Measurements from ENCODE around the gene LCN15.
A peak's percentile ranks its signal among the peaks of the same experiment; 100 is the strongest.
"Not testable (repeated sequence)": the region's sequence is repeated elsewhere in the genome, so short reads cannot be mapped to it uniquely, and the experiment has no call there.

The LCN15 gene

DNA sequence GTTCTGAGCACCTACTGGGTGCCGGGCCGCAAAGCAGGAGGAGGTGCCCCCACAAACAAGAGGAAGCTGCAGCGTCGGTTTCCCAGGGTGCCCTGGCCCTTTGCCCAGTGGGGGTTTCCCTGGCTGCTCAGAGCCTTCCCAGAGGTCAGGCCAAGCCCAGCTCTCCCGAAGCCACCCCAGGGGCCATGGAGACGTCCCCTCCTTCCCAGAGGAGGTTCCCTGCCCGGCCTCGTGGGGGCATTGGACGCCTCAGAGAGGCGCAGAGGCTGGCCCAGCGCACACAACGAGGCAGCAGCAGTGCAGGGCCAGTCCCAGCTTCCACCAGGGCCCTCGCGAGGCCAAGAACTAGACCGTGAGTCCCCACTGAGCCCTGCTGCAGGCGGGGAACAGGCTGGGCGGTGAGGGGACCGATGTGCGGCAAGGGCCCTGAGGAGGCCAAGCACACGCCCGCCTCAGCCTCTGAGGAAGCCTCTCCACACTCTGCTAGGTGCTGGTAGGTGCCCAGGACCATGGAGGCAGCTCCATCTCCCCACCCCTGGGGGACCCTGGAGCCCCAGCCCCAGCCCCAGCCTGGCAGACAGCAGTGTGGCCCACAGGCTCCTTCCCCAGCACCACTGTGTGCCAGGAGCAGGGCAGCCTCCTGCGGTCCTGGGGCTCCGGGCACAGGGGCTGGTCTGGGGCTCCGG lies 45.0 kb downstream of the LCN15 start:
- DNase-seq, result no peak

DNA sequence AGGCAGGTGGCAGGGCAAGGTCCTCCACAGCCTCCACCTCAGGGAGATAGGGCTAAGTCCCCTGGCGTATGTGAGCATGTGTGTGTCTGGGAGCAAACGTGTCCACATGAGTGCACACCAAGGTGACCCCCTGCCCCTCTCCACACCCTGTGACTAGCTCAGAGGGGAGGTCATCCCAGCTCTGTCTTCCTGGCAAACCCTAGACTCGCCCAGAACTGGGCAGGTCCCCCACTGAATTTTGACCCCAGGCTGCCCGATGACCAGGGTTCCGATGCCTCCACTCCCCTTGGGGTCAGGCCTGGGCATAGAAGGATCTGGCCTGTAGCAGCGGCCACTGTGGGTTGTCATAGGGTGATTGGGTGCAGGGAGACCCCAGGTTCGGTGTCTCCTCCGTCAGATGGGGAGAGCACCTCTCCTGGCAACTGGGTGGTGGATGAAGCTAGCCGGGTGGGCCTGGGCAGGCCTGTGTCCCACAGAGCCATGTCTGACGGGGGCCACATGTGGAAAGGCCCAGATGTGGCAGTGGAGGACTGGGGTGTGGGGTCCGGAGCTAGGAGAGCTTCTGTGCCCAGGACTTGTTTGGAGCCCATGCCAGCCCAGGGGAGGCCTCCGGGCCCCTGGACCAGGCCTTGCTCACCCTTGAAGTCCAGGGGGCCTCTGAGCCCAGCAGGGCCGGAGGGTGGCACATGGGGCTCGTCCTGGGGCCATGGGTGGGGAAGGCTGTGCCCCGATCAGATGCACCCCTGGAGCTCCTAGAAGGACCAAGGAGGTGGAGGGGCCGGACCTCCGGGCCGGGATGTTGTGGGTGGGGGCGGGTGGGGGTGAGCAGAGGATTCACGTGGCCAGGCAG lies 45.7 kb downstream of the LCN15 start:
- DNase-seq, result no peak

DNA sequence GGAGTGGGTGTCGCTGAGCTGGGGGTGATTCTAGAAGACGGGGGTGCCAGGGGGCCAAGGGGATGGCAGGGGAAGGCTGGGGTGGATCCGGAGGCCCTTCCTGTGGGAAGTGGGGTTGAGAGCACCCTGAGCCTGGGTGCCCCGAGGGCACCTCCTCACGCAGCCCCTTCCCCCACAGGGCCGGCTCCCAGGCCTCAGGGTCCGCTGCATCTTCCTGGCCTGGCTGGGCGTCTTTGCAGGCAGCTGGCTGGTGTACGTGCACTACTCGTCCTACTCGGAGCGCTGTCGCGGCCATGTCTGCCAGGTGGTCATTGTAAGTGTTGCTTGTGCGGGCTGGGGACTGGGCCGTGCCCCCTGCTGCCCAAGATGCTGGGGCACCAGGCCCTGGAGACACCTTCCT lies 46.9 kb downstream of the LCN15 start:
- no peak for DNase-seq

DNA sequence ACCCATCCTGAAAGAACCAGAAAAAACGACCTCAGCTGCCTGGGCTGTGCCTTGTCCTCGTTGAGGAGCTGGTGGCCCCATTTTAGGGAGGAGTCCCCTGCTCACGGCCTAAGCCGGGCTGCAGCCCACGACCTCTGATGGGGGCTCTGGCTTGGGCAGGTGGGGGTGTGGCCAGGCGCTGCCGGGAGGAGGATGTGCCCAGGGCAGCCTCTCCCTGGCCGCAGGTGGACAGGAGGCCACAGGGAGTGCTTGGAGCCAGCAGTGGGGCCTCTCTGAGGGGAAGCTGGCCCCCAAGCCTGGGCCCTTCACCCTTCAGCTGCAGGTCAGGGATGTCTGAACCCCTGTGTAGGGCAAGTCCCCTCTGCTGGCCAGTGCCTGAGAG lies 49.4 kb downstream of the LCN15 start:
- no peak for DNase-seq

DNA sequence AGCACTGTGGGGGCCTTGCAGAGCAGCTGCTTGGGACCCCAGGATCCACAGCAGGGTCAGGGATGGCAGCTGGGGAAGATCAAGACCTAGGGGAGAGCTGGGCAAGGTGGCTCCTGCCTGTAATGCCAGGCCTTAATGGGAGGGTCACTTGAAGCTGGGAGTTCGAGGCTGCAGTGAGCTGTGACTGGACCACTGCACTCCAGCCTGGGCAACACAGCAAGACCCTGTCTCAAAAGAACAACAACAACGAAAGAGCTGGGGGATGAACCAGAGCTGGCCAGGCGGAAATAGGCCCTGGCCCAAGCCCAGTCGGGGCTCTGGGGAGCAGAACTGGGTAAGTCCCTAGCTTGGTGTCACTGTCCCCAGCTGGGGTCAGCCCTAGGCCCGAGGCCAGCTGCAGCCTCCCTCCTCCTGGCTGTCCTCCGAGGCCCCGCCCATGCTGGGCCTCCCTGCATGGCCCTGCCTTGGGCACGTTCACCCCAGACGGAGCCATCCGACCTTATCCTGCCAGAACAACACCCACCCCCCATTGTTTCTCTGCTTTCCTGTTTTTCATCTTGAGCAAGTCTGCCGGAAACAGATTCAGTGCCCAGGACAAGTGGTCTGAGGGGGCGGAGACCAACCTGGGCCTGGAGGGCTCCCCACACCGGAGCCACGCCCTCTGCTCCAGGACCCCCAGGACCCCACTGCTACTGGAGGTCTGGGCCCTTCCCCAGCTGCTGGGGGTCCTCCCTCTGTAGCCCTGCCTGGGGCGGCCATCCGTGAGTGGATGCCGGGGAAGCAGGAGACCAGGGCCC lies 50.0 kb downstream of the LCN15 start:
- no peak for DNase-seq

DNA sequence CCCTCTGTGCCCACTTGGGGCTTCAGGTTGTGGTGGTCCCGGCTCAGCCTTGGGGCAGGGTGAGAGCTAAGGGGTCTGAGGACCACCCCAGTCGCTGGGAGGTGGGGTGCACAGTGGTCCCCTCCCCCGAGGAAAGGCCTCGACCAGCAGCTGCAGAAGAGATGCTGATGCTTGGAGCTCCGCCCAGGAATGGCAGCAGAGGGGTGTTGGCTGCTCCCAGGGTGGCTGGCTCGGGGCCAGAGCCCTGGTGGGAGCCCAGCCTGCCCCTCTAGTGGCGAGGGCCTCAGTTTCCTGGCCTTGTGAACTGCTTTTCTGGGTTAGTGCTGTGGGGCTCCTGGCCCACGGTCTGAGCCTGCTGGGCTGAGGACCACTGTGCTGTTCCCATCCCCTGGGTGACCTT lies 50.8 kb downstream of the LCN15 start:
- no peak for DNase-seq

DNA sequence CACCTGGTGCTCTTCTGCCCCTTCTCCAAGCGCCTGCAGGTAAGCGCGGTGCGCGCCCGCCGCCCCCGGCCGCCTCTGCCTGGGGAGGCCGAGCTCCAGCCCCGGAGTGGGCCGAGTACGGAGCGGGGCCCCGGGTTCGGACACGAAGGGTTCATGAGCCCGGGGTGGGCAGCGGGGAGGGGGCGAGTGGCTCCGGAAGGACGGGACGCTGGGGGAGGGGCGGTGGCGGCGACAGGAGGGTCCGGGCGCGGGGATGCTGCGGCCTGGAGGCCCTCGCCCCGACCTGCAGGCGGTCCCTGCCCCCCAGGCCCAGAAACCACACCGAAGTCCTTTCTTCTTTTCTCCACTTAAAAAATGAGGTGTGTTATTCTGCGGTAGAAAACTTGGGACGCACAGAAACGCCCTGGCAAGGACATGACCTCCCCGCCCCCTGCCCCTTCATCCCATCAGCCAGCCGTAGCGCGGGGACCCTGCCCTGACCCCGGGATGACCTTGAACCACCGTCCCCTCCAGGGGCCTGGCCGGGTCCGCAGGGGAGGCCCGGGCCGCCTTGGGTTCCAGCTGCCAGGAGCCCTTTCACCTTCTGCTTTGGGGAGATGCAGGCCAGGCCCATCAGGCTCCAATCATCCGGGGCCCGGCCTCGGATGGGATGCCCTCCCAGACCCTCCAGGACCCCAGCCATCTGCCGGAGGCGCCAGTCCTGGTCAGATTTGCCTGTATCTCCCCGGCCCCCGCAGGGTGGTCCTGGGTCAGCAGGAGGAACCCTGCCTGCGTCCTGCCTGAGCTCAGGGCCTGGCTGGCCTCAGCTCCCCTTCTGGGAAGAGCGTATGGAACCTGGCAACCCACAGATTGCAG lies 51.4 kb downstream of the LCN15 start:
- no peak for DNase-seq

DNA sequence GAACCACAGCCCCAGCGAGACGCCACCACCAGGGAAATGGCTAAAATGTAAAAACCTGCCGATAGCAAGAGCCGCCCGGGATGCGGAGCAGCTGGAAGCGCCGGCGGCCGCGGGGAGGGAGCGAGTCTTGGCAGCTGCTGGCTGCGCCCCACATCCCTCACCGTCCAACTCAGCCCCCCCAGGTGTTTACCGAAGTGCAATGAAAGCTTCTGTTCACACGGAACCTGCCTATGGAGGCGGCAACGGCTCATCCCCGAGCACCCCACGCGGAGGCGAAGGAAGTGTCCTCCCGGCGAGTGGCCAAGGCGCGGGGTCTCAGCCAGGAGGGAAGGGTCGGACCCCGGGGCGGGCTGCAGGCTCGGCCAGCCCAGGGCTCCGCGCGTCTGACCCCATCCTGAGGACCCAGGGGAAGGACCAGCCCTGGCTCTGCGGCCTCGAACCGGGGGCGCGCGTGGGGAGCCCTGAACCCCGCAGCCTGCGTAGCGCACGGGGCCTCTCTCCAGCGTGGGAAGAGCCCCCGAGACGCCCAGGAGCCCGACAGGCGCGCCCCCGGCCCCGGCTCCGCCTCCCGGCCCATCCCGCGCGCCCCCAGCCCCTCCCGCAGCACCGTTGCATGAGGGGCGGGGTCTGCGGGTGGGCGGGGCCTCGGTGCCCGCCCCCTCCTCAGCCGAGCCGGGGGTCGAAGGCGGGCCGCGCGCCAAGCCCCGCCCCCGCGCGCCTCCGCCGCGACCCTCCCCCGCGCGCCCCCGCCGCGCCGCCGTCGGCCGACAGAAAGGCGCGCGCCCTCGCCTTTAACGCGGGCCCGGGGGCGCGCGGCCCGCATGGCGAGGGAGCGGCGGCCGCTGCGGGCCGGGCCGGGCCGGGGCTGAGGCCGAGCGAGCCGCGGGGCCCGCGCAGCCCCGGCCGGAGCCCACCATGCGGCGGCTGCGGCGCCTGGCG lies 52.3 kb downstream of the LCN15 start, which contains the start of gene DIPK1B:
TSS of gene DIPK1B (plus strand) at position 822 of the 939 bp plus-strand sequence. CDS start at position 916, 94 bp downstream.
- DNase-seq, result peak; percentile 41

DNA sequence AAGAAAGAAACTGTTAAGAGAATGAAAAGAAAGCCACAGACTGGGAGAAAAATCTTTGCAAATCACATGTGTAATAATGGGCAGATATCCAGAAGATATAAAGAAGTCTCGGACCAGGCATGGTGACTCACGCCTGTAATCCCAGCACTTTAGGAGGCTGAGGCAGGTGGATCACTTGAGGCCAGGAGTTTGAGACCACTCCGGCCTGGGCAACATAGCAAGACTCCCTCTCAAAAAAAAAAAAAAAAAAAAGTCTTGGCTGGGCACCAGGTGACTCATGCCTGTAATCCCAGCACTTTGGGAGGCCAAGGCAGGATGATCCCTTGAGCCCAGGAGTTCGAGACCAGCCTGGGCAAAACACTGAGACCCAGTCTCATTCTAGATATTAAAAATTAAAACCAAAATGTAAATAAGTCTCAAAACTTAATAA lies 53.1 kb downstream of the LCN15 start:
- not testable (repeated sequence) for DNase-seq

DNA sequence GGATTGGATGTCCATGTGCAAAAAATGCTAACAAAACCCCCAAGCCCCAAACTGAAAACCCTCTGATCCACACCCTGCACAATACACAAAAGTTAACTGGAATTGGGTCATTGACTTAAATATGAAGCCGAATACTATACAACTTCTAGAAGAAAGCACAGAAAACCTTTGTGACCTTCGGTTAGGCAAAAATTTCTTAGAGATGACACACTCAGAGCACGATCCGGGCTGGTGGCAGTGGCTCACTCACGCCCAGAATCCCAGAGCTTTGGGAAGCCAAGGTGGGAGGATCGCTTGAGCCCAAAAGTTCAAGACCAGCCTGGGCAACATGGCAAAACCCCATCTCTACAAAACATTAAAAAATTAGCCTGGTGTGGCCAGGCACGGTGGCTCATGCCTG lies 53.8 kb downstream of the LCN15 start:
- DNase-seq, result no peak

All from NCI-H510A (cell line).